SK-N-SH (cell line): ENCODE results near the gene SCN8A. TPM values are rescaled to one million over a fixed set of nuclear protein-coding genes. Genes with fewer than 3 reads are reported as not detected.

ENCODE experiments used
- CTCF ChIA-PET: fragments of 300-600, 350-600 bp; formaldehyde crosslinking; extraction: SDS; loops from one replicate; lab custom pipeline; 2021; lab: Yijun Ruan, JAX
- POLR2A ChIA-PET: fragments of 350-600 bp; sonication (Branson Sonifier 250); formaldehyde crosslinking; extraction: SDS; loops from one replicate; lab custom pipeline; 2020; ENCODE audit warnings: antibody characterized with exemption, inconsistent platforms; lab: Yijun Ruan, JAX
- DNase-seq: peaks from one replicate; pipeline ENCODE4 v3.0.0; 2012
- H2AFZ ChIP-seq: fragments of 200-600 bp; sonication (generic); 2 replicates; pipeline ENCODE4 v1.8.1; 2016; ENCODE audit warnings: antibody characterized with exemption, mild to moderate bottlenecking, low read depth
- H3F3A ChIP-seq: fragments of 200-600 bp; sonication (generic); replicated peaks from 2 replicates; pipeline ENCODE3; 2016; ENCODE audit warnings: antibody characterized with exemption, mild to moderate bottlenecking; ENCODE audit not compliant: insufficient read depth
- H3K27ac ChIP-seq, 2 experiments: fragments of 200-500 bp in 1 of 2; fragments of 200-600 bp in 1 of 2; sonication (Bioruptor generic) in 1 of 2; sonication (generic), shearing (Covaris generic) in 1 of 2; 2 replicates each; pipeline versions ENCODE4 v1.5.1 to v1.6.1; 2014 to 2016; ENCODE audit warnings: low read depth in 2 of 2, inconsistent platforms in 1 of 2, low read length in 1 of 2, mild to moderate bottlenecking in 1 of 2, mixed read lengths in 1 of 2
- H3K27me3 ChIP-seq: fragments of 200-600 bp; sonication (generic), shearing (Covaris generic); 2 replicates; pipeline ENCODE4 v1.6.1; 2016; ENCODE audit warnings: mixed run types; ENCODE audit not compliant: insufficient read depth
- H3K36me3 ChIP-seq, 2 experiments: fragments of 200-500 bp in 1 of 2; fragments of 200-600 bp in 1 of 2; sonication (Bioruptor generic) in 1 of 2; sonication (generic) in 1 of 2; replicated peaks in 1 of 2; 2 replicates each; pipeline versions ENCODE3 to v1.5.1; 2014 to 2016; ENCODE audit warnings: low read length in 1 of 2, mild to moderate bottlenecking in 1 of 2; ENCODE audit not compliant: insufficient read depth in 2 of 2, control insufficient read depth in 1 of 2
- H3K4me1 ChIP-seq, 2 experiments: fragments of 200-500 bp in 1 of 2; fragments of 200-600 bp in 1 of 2; sonication (Bioruptor generic) in 1 of 2; sonication (generic), shearing (Covaris generic) in 1 of 2; 2 replicates each; pipeline versions ENCODE4 v1.5.1 to v1.6.1; 2014 to 2016; ENCODE audit warnings: low read depth in 1 of 2, low read length in 1 of 2, mixed run types in 1 of 2; ENCODE audit not compliant: insufficient read depth in 2 of 2, control insufficient read depth in 1 of 2
- H3K4me2 ChIP-seq: fragments of 200-600 bp; sonication (generic), shearing (Covaris generic); 2 replicates; pipeline ENCODE4 v1.6.1; 2017; ENCODE audit warnings: mixed run types
- H3K4me3 ChIP-seq, 2 experiments: fragments of 200-500 bp in 1 of 2; fragments of 200-600 bp in 1 of 2; sonication (Bioruptor generic) in 1 of 2; sonication (generic), shearing (Covaris generic) in 1 of 2; 2 replicates each; pipeline versions ENCODE4 v1.5.1 to v1.8.1; 2014 to 2016; ENCODE audit warnings: low read depth in 2 of 2, inconsistent platforms in 1 of 2, low read length in 1 of 2, mild to moderate bottlenecking in 1 of 2, mixed read lengths in 1 of 2, moderate library complexity in 1 of 2
- H3K79me2 ChIP-seq: fragments of 200-600 bp; sonication (generic); 2 replicates; pipeline ENCODE4 v1.8.1; 2017; ENCODE audit warnings: mild to moderate bottlenecking; ENCODE audit not compliant: insufficient read depth
- H3K9ac ChIP-seq: fragments of 200-600 bp; sonication (generic); 2 replicates; pipeline ENCODE4 v1.6.1; 2017; ENCODE audit warnings: mixed run types
- H3K9me2 ChIP-seq: fragments of 200-600 bp; sonication (generic); 2 replicates; pipeline ENCODE4 v1.6.1; 2017; ENCODE audit warnings: mixed run types
- H3K9me3 ChIP-seq: fragments of 200-600 bp; sonication (generic); 2 replicates; pipeline ENCODE4 v1.6.1; 2017; ENCODE audit warnings: mixed run types, mild to moderate bottlenecking, moderate library complexity
- H4K20me1 ChIP-seq: fragments of 200-600 bp; sonication (generic); 2 replicates; pipeline ENCODE4 v1.6.1; 2017; ENCODE audit warnings: mild to moderate bottlenecking, mixed run types; ENCODE audit not compliant: insufficient read depth
- CHD2 ChIP-seq: fragments of 150-350 bp; IDR thresholded peaks from 2 replicates; pipeline ENCODE4 v1.6.1; 2018; ENCODE audit warnings: low read length; ENCODE audit not compliant: partially characterized antibody
- ELF1 ChIP-seq: IDR thresholded peaks from 2 replicates; pipeline ENCODE4 v1.4.0; 2012
- EP300 ChIP-seq, 2 experiments: IDR thresholded peaks; 2 replicates each; pipeline versions ENCODE4 v1.4.0 to v1.6.1; 2012; ENCODE audit warnings: borderline replicate concordance in 1 of 2, low read depth in 1 of 2, low read length in 1 of 2
- EZH2phosphoT487 ChIP-seq: fragments of 200-600 bp; sonication (generic); IDR thresholded peaks from 2 replicates; pipeline ENCODE4 v1.6.1; 2017; ENCODE audit warnings: low read depth, mixed run types, mild to moderate bottlenecking, antibody characterized with exemption, moderate library complexity, borderline replicate concordance
- FOSL2 ChIP-seq: IDR thresholded peaks from 2 replicates; pipeline ENCODE4 v1.4.0; 2012; ENCODE audit warnings: low read depth, mild to moderate bottlenecking, moderate library complexity, borderline replicate concordance
- FOXM1 ChIP-seq: IDR thresholded peaks from 2 replicates; pipeline ENCODE4 v1.4.0; 2012; ENCODE audit warnings: low read depth, mild to moderate bottlenecking
- GABPA ChIP-seq: IDR thresholded peaks from 2 replicates; pipeline ENCODE4 v1.4.0; 2012; ENCODE audit warnings: low read depth, mild to moderate bottlenecking
- JUND ChIP-seq: IDR thresholded peaks from 2 replicates; pipeline ENCODE4 v1.4.0; 2012
- MEF2A ChIP-seq: IDR thresholded peaks from 2 replicates; pipeline ENCODE4 v1.4.0; 2012; ENCODE audit warnings: low read depth, borderline replicate concordance
- NFIC ChIP-seq: IDR thresholded peaks from 2 replicates; pipeline ENCODE4 v1.4.0; 2012; ENCODE audit warnings: borderline replicate concordance
- POLR2AphosphoS5 ChIP-seq: IDR thresholded peaks from 2 replicates; pipeline ENCODE4 v1.6.1; 2012; ENCODE audit warnings: low read depth, low read length
- RCOR1 ChIP-seq: fragments of 150-350 bp; IDR thresholded peaks from 2 replicates; pipeline ENCODE4 v1.6.1; 2017; ENCODE audit warnings: antibody characterized with exemption, low read length
- SMC3 ChIP-seq: IDR thresholded peaks from 2 replicates; pipeline ENCODE4 v1.6.1; 2012; ENCODE audit warnings: low read depth, low read length, improper control_type of control experiment
- TAF1 ChIP-seq: IDR thresholded peaks from 2 replicates; pipeline ENCODE4 v1.6.1; 2012; ENCODE audit warnings: low read depth, mild to moderate bottlenecking, low read length, moderate library complexity, borderline replicate concordance
- WGBS: methylation state at CpG from one replicate; pipeline ENCODE4 v1.1.6; 2017; ENCODE audit warnings: low lambda C conversion rate; 5-methylcytosine and 5-hydroxymethylcytosine counted together
- polyA plus RNA-seq, 3 experiments: library from polyadenylated mRNA; depleted of rRNA; stranded (reverse); fragments of >200 nt; gene quantifications; 2 replicates each; pipeline ENCODE4 v1.2.3, GENCODE V29; 2012
- TF ChIP-seq, protein P1 (sequence below): fragments of 150-350 bp; IDR thresholded peaks from 2 replicates; pipeline ENCODE4 v1.6.1; 2016; ENCODE audit warnings: mild to moderate bottlenecking, low read depth, low read length
- TF ChIP-seq, protein P2 (sequence below): fragments of 150-350 bp; IDR thresholded peaks from 2 replicates; pipeline ENCODE4 v1.6.1; 2017; ENCODE audit warnings: antibody characterized with exemption, low read length, low read depth, borderline replicate concordance
- TF ChIP-seq, protein P3 (sequence below): IDR thresholded peaks from 2 replicates; pipeline ENCODE4 v1.4.0; 2012; ENCODE audit warnings: low read depth
- TF ChIP-seq, protein P4 (sequence below): IDR thresholded peaks from 2 replicates; pipeline ENCODE4; 2012

Gene SCN8A
- polyA plus RNA-seq, 1 of the 3 experiments (the other 2 are of a cell fraction) = 7.1 TPM

DNA sequence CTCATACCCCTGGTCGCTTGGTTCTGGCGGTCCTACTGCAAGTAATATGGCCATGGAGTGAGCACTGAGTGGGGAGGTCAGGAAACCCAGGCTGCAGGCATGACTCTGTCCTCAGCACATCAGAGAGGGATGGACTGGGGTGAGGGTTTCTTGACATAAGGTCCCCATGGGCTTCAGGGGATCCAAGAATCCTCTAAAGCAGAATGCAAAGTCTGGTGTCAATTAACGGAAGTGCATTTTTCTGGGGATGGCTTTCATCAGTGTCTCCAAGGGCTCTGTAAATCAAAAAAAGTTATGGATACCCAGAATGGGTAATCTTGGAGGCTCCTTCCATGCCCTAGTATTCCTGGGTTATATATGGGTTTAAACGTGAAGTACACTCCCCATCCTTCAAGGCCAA, 253.8 kb downstream of the SCN8A start:
- Histone ChIP-seq H3K9me2 (no peaks in the 10 kb centered on the region), H3K4me1 (peaks cover 0 to 46% of the 10 kb centered on the region in 2 experiments; a peak in 2 of 4 replicates), H4K20me1 (no peaks in the 10 kb centered on the region), H3K79me2 (no peaks in the 10 kb centered on the region), H2AFZ (no peak overlapping the region), H3K27me3 (peaks cover 15% of the 10 kb centered on the region; the same call in 1 of the 2 replicates), H3K27ac (peak overlapping the region in 1 of 2 experiments; percentile 90; a peak in 2 of 4 replicates), H3K4me2 (no peak overlapping the region), H3K36me3 (no peaks in the 10 kb centered on the region), H3K9me3 (no peaks in the 10 kb centered on the region), H3K9ac (no peak overlapping the region), H3F3A (no peaks in the 10 kb centered on the region), H3K4me3 (no peak overlapping the region)
- POLR2A ChIA-PET = interaction anchor here (0.6 to 1.2 kb wide), 2 partner anchors 20 to 21 kb away, joined by 3 to 4 read pairs; no protein-coding TSS in a partner anchor
- no peak for TF ChIP-seq RCOR1
- no peak for TF ChIP-seq NFIC
- no peak for TF ChIP-seq TAF1
- no peak for TF ChIP-seq ELF1
- TF ChIP-seq, protein P1, sequence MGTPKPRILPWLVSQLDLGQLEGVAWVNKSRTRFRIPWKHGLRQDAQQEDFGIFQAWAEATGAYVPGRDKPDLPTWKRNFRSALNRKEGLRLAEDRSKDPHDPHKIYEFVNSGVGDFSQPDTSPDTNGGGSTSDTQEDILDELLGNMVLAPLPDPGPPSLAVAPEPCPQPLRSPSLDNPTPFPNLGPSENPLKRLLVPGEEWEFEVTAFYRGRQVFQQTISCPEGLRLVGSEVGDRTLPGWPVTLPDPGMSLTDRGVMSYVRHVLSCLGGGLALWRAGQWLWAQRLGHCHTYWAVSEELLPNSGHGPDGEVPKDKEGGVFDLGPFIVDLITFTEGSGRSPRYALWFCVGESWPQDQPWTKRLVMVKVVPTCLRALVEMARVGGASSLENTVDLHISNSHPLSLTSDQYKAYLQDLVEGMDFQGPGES = no peak
- no peak for TF ChIP-seq EP300 (IDR thresholded peaks at IDR 0.05; ENCODE audit: borderline replicate concordance in 1 of 2, low read depth in 1 of 2, low read length in 1 of 2)
- no peak for TF ChIP-seq SMC3
- TF ChIP-seq, protein P2, sequence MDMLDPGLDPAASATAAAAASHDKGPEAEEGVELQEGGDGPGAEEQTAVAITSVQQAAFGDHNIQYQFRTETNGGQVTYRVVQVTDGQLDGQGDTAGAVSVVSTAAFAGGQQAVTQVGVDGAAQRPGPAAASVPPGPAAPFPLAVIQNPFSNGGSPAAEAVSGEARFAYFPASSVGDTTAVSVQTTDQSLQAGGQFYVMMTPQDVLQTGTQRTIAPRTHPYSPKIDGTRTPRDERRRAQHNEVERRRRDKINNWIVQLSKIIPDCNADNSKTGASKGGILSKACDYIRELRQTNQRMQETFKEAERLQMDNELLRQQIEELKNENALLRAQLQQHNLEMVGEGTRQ = no peak
- TF ChIP-seq GABPA = no peak
- TF ChIP-seq, protein P3, sequence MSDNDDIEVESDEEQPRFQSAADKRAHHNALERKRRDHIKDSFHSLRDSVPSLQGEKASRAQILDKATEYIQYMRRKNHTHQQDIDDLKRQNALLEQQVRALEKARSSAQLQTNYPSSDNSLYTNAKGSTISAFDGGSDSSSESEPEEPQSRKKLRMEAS = no peak
- TF ChIP-seq FOXM1 = no peak
- no peak for TF ChIP-seq MEF2A
- no peak for TF ChIP-seq POLR2AphosphoS5
- no peak for TF ChIP-seq EZH2phosphoT487
- TF ChIP-seq FOSL2 = no peak
- TF ChIP-seq CHD2 = no peak
- no peak for TF ChIP-seq JUND
- TF ChIP-seq, protein P4, sequence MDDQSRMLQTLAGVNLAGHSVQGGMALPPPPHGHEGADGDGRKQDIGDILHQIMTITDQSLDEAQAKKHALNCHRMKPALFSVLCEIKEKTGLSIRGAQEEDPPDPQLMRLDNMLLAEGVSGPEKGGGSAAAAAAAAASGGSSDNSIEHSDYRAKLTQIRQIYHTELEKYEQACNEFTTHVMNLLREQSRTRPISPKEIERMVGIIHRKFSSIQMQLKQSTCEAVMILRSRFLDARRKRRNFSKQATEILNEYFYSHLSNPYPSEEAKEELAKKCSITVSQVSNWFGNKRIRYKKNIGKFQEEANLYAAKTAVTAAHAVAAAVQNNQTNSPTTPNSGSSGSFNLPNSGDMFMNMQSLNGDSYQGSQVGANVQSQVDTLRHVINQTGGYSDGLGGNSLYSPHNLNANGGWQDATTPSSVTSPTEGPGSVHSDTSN = no peak
- no peak for DNase-seq
- 86% methylated on average over 4 of the region's 4 CpGs for WGBS
- CTCF ChIA-PET = interaction anchor here (1.0 to 3.5 kb wide), 8 partner anchors 8 to 424 kb away, joined by 3 to 16 read pairs (median 4); no protein-coding TSS in a partner anchor
